WTC11 (cell line): ENCODE data around the gene C1QL2. TPM values are rescaled to one million over a fixed set of nuclear protein-coding genes. Genes with fewer than 3 reads are reported as not detected.

Experiments
- CBFB ChIP-seq: sonication (generic); formaldehyde crosslinking; IDR thresholded peaks from 2 replicates; pipeline ENCODE4 v1.8.1; 2022; ENCODE audit warnings: mild to moderate bottlenecking, low read depth, missing genetic modification reagents
- CREB1 ChIP-seq: sonication (generic); formaldehyde crosslinking; IDR thresholded peaks from 2 replicates; pipeline ENCODE4 v1.8.0; 2023; ENCODE audit warnings: mild to moderate bottlenecking, missing genetic modification reagents
- ESRRA ChIP-seq: sonication (generic); formaldehyde crosslinking; IDR thresholded peaks from 2 replicates; pipeline ENCODE4 v1.8.1; 2022; ENCODE audit warnings: mild to moderate bottlenecking, missing genetic modification reagents, borderline replicate concordance
- ETV6 ChIP-seq: sonication (generic); formaldehyde crosslinking; IDR thresholded peaks from 2 replicates; pipeline ENCODE4 v1.8.1; 2022; ENCODE audit warnings: mild to moderate bottlenecking, missing genetic modification reagents
- FOXJ3 ChIP-seq: sonication (generic); formaldehyde crosslinking; IDR thresholded peaks from 2 replicates; pipeline ENCODE4 v1.9.0; 2021; ENCODE audit warnings: missing genetic modification reagents, mild to moderate bottlenecking, borderline replicate concordance
- FOXK1 ChIP-seq: sonication (generic); formaldehyde crosslinking; IDR thresholded peaks from 2 replicates; pipeline ENCODE4 v1.8.0; 2022; ENCODE audit warnings: mild to moderate bottlenecking, moderate library complexity, missing genetic modification reagents
- GTF2I ChIP-seq: fragments of 250-450 bp; sonication (Bioruptor Pico); conservative IDR thresholded peaks from 2 replicates; pipeline ENCODE4 v1.4.0; 2021; ENCODE audit warnings: mild to moderate bottlenecking
- IRF2 ChIP-seq: sonication (generic); formaldehyde crosslinking; IDR thresholded peaks from 2 replicates; pipeline ENCODE4 v1.8.0; 2022; ENCODE audit warnings: low read depth, missing genetic modification reagents, borderline replicate concordance
- NFE2L1 ChIP-seq: sonication (generic); formaldehyde crosslinking; IDR thresholded peaks from 2 replicates; pipeline ENCODE4 v1.8.1; 2023; ENCODE audit warnings: missing genetic modification reagents
- NFYB ChIP-seq: sonication (generic); formaldehyde crosslinking; conservative IDR thresholded peaks from 2 replicates; pipeline ENCODE4 v1.8.0; 2022; ENCODE audit warnings: low read depth, missing genetic modification reagents
- PRRX2 ChIP-seq: fragments of 250-450 bp; sonication (Bioruptor Pico); IDR thresholded peaks from 2 replicates; pipeline ENCODE4 v1.8.0; 2021; ENCODE audit warnings: mild to moderate bottlenecking
- RORB ChIP-seq: fragments of 250-450 bp; sonication (Bioruptor Pico); IDR thresholded peaks from 2 replicates; pipeline ENCODE4 v1.9.0; 2021; ENCODE audit warnings: mild to moderate bottlenecking
- SMAD3 ChIP-seq: sonication (generic); formaldehyde crosslinking; IDR thresholded peaks from 2 replicates; pipeline ENCODE4 v1.8.0; 2022; ENCODE audit warnings: missing genetic modification reagents, mild to moderate bottlenecking, borderline replicate concordance
- SOX15 ChIP-seq: fragments of 250-450 bp; sonication (Bioruptor Pico); IDR thresholded peaks from 2 replicates; pipeline ENCODE4 v1.9.0; 2021; ENCODE audit warnings: mild to moderate bottlenecking
- TCF7 ChIP-seq: sonication (generic); formaldehyde crosslinking; IDR thresholded peaks from 2 replicates; pipeline ENCODE4 v1.8.0; 2022; ENCODE audit warnings: mild to moderate bottlenecking, low read depth, missing genetic modification reagents, moderate library complexity
- TEAD4 ChIP-seq: sonication (generic); formaldehyde crosslinking; IDR thresholded peaks from 2 replicates; pipeline ENCODE4 v1.8.0; 2022; ENCODE audit warnings: mild to moderate bottlenecking, missing genetic modification reagents
- ZNF219 ChIP-seq: sonication (generic); formaldehyde crosslinking; IDR thresholded peaks from 2 replicates; pipeline ENCODE4 v1.8.0; 2023; ENCODE audit warnings: missing genetic modification reagents, mild to moderate bottlenecking, borderline replicate concordance
- ZNF423 ChIP-seq: fragments of 250-450 bp; sonication (Bioruptor Pico); IDR thresholded peaks from 2 replicates; pipeline ENCODE4 v2.1.2; 2022; ENCODE audit warnings: mild to moderate bottlenecking, moderate library complexity
- total RNA-seq: library from RNA; stranded (reverse); gene quantifications from 3 replicates; pipeline ENCODE4 v1.2.3, GENCODE V29; 2021
- TF ChIP-seq, protein P1 (sequence below): fragments of 250-450 bp; sonication (Bioruptor Pico); conservative IDR thresholded peaks from 2 replicates; pipeline ENCODE4 v1.9.0; 2021; ENCODE audit warnings: mild to moderate bottlenecking
- TF ChIP-seq, protein P2 (sequence below): fragments of 250-450 bp; sonication (Bioruptor Pico); IDR thresholded peaks from 2 replicates; pipeline ENCODE4 v1.9.0; 2021; ENCODE audit warnings: mild to moderate bottlenecking
- TF ChIP-seq, protein P3 (sequence below): sonication (generic); formaldehyde crosslinking; IDR thresholded peaks from 2 replicates; pipeline ENCODE4 v1.8.0; 2023; ENCODE audit warnings: missing genetic modification reagents
- TF ChIP-seq, protein P4 (sequence below): sonication (generic); formaldehyde crosslinking; IDR thresholded peaks from 2 replicates; pipeline ENCODE4 v1.8.0; 2022; ENCODE audit warnings: mild to moderate bottlenecking, missing genetic modification reagents
- TF ChIP-seq, protein P5 (sequence below): sonication (generic); formaldehyde crosslinking; IDR thresholded peaks from 2 replicates; pipeline ENCODE4 v1.8.0; 2022; ENCODE audit warnings: mild to moderate bottlenecking, missing genetic modification reagents
- TF ChIP-seq, protein P6 (sequence below): sonication (generic); formaldehyde crosslinking; IDR thresholded peaks from 2 replicates; pipeline ENCODE4 v1.8.1; 2022; ENCODE audit warnings: low read depth, missing genetic modification reagents, borderline replicate concordance
- TF ChIP-seq, protein P7 (sequence below): sonication (generic); formaldehyde crosslinking; IDR thresholded peaks from 2 replicates; pipeline ENCODE4 v1.8.1; 2022; ENCODE audit warnings: low read depth, mild to moderate bottlenecking, moderate library complexity, missing genetic modification reagents, borderline replicate concordance
- TF ChIP-seq, protein P8 (sequence below): fragments of 250-450 bp; sonication (Bioruptor Pico); IDR thresholded peaks from 2 replicates; pipeline ENCODE4 v1.8.0; 2021; ENCODE audit warnings: mild to moderate bottlenecking
- TF ChIP-seq, protein P9 (sequence below): fragments of 250-450 bp; sonication (Bioruptor Pico); IDR thresholded peaks from 2 replicates; pipeline ENCODE4 v1.9.0; 2021; ENCODE audit warnings: moderate library complexity, mild to moderate bottlenecking, inconsistent platforms, borderline replicate concordance

C1QL2 gene
- total RNA-seq, 1 experiment from 2014 or later, result 1.0 TPM

DNA sequence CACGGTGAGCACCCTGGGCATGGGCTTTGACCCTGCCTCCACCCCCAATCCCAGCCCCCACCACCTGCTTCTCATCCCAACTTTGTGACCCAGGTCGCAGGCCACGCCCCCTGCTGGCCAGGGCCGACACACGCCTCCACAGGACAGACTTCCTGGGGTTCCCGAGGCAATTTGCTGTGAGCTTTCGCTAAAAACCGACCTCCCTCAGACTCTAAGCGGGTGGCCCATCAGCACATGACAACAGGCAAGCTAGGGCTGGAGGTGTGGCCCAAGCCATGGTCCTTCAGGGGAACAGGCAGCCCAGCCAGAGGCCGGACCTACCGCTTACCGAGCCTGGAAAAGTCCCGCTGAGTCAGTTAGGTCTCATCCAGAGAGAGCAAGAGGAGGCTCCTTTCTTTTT is 31.9 kb downstream of the C1QL2 start (continued):
- TF ChIP-seq, protein P1, sequence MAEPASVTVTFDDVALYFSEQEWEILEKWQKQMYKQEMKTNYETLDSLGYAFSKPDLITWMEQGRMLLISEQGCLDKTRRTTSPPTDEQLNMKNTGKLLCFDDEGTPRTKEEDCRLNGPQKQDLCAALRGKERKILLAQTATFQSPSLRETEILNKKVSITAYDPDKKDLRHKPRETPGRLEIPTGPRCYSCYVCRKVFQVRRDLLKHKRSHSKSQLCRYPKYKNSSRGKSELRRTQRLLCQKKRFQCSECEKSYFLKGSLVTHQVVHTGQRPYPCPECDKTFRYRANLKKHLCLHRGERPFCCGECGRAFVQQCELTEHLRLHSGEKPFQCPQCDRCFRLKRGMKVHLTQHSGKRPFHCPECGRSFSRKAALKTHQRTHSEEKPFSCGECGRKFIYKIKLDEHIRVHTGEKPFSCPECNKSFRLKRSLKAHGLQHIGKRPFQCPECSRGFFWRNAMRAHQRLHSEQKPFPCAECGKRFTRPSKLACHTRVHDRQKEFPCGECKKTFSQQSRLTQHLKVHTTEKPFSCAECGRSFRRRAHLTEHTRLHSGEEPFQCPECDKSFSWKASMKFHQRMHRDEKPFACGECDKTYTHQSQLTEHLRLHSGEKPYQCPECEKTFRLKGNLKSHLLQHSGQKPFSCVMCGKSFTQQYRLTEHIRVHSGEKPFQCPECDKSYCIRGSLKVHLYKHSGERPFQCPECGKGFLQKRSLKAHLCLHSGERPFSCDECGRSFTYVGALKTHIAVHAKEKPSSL (CRISPR knock-in tag), result no peak
- TF ChIP-seq SOX15 (no peak), IRF2 (CRISPR knock-in tag) (no peak), NFYB (CRISPR knock-in tag) (no peak), ETV6 (CRISPR knock-in tag) (peak; percentile 69; the same call in 1 of the 2 replicates), GTF2I (CRISPR knock-in tag) (no peak), ESRRA (CRISPR knock-in tag) (no peak), ZNF219 (CRISPR knock-in tag) (no peak), SMAD3 (no peak), CREB1 (CRISPR knock-in tag) (no peak), NFE2L1 (CRISPR knock-in tag) (no peak), ZNF423 (CRISPR knock-in tag) (peak; percentile 94), FOXK1 (CRISPR knock-in tag) (peak; percentile 38; the same call in 1 of the 2 replicates), TCF7 (CRISPR knock-in tag) (no peak), PRRX2 (CRISPR knock-in tag) (no peak), CBFB (CRISPR knock-in tag) (no peak), FOXJ3 (CRISPR knock-in tag) (no peak), TEAD4 (CRISPR knock-in tag) (no peak), RORB (CRISPR knock-in tag) (no peak)
- TF ChIP-seq, protein P2, sequence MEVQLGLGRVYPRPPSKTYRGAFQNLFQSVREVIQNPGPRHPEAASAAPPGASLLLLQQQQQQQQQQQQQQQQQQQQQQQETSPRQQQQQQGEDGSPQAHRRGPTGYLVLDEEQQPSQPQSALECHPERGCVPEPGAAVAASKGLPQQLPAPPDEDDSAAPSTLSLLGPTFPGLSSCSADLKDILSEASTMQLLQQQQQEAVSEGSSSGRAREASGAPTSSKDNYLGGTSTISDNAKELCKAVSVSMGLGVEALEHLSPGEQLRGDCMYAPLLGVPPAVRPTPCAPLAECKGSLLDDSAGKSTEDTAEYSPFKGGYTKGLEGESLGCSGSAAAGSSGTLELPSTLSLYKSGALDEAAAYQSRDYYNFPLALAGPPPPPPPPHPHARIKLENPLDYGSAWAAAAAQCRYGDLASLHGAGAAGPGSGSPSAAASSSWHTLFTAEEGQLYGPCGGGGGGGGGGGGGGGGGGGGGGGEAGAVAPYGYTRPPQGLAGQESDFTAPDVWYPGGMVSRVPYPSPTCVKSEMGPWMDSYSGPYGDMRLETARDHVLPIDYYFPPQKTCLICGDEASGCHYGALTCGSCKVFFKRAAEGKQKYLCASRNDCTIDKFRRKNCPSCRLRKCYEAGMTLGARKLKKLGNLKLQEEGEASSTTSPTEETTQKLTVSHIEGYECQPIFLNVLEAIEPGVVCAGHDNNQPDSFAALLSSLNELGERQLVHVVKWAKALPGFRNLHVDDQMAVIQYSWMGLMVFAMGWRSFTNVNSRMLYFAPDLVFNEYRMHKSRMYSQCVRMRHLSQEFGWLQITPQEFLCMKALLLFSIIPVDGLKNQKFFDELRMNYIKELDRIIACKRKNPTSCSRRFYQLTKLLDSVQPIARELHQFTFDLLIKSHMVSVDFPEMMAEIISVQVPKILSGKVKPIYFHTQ (CRISPR knock-in tag), result no peak
- TF ChIP-seq, protein P3, sequence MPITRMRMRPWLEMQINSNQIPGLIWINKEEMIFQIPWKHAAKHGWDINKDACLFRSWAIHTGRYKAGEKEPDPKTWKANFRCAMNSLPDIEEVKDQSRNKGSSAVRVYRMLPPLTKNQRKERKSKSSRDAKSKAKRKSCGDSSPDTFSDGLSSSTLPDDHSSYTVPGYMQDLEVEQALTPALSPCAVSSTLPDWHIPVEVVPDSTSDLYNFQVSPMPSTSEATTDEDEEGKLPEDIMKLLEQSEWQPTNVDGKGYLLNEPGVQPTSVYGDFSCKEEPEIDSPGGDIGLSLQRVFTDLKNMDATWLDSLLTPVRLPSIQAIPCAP (CRISPR knock-in tag), result no peak
- TF ChIP-seq, protein P4, sequence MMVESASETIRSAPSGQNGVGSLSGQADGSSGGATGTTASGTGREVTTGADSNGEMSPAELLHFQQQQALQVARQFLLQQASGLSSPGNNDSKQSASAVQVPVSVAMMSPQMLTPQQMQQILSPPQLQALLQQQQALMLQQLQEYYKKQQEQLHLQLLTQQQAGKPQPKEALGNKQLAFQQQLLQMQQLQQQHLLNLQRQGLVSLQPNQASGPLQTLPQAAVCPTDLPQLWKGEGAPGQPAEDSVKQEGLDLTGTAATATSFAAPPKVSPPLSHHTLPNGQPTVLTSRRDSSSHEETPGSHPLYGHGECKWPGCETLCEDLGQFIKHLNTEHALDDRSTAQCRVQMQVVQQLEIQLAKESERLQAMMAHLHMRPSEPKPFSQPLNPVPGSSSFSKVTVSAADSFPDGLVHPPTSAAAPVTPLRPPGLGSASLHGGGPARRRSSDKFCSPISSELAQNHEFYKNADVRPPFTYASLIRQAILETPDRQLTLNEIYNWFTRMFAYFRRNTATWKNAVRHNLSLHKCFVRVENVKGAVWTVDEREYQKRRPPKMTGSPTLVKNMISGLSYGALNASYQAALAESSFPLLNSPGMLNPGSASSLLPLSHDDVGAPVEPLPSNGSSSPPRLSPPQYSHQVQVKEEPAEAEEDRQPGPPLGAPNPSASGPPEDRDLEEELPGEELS (CRISPR knock-in tag), result 0 out of 2 replicates have a peak, but pooled peaks have one; percentile 27
- TF ChIP-seq, protein P5, sequence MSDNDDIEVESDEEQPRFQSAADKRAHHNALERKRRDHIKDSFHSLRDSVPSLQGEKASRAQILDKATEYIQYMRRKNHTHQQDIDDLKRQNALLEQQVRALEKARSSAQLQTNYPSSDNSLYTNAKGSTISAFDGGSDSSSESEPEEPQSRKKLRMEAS (CRISPR knock-in tag), result peak; percentile 38; the same call in 1 of the 2 replicates
- TF ChIP-seq, protein P6, sequence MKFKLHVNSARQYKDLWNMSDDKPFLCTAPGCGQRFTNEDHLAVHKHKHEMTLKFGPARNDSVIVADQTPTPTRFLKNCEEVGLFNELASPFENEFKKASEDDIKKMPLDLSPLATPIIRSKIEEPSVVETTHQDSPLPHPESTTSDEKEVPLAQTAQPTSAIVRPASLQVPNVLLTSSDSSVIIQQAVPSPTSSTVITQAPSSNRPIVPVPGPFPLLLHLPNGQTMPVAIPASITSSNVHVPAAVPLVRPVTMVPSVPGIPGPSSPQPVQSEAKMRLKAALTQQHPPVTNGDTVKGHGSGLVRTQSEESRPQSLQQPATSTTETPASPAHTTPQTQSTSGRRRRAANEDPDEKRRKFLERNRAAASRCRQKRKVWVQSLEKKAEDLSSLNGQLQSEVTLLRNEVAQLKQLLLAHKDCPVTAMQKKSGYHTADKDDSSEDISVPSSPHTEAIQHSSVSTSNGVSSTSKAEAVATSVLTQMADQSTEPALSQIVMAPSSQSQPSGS (CRISPR knock-in tag), result no peak
- TF ChIP-seq, protein P7, sequence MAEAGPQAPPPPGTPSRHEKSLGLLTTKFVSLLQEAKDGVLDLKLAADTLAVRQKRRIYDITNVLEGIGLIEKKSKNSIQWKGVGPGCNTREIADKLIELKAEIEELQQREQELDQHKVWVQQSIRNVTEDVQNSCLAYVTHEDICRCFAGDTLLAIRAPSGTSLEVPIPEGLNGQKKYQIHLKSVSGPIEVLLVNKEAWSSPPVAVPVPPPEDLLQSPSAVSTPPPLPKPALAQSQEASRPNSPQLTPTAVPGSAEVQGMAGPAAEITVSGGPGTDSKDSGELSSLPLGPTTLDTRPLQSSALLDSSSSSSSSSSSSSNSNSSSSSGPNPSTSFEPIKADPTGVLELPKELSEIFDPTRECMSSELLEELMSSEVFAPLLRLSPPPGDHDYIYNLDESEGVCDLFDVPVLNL, result no peak
- TF ChIP-seq, protein P8, sequence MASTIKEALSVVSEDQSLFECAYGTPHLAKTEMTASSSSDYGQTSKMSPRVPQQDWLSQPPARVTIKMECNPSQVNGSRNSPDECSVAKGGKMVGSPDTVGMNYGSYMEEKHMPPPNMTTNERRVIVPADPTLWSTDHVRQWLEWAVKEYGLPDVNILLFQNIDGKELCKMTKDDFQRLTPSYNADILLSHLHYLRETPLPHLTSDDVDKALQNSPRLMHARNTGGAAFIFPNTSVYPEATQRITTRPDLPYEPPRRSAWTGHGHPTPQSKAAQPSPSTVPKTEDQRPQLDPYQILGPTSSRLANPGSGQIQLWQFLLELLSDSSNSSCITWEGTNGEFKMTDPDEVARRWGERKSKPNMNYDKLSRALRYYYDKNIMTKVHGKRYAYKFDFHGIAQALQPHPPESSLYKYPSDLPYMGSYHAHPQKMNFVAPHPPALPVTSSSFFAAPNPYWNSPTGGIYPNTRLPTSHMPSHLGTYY (CRISPR knock-in tag), result no peak
- TF ChIP-seq, protein P9, sequence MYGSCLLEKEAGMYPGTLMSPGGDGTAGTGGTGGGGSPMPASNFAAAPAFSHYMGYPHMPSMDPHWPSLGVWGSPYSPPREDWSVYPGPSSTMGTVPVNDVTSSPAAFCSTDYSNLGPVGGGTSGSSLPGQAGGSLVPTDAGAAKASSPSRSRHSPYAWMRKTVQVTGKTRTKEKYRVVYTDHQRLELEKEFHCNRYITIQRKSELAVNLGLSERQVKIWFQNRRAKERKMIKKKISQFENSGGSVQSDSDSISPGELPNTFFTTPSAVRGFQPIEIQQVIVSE (CRISPR knock-in tag), result no peak
